ENCODE data around the gene SLA2.
"Not testable (repeated sequence)": the region's sequence is repeated elsewhere in the genome, so short reads cannot be mapped to it uniquely, and the experiment has no call there.

SLA2 gene

GRCh38 chr20:36644706-36645095 is 1.3 kb downstream of the SLA2 start:
- DNase-seq = peak; percentile 22

GRCh38 chr20:36644032-36644705 is 1.8 kb downstream of the SLA2 start:
- peak; percentile 63 for DNase-seq

- no peak for DNase-seq
Measured at GRCh38 chr20:36642136-36642535, 3.9 kb downstream of the SLA2 start.

GRCh38 chr20:36641506-36641843 is 4.5 kb downstream of the SLA2 start:
- DNase-seq = no peak

GRCh38 chr20:36638876-36639400 is 7.1 kb downstream of the SLA2 start:
- not testable (repeated sequence) for DNase-seq

- DNase-seq = no peak
Measured at GRCh38 chr20:36634342-36634741, 11.7 kb downstream of the SLA2 start.

GRCh38 chr20:36633285-36633772 is 12.7 kb downstream of the SLA2 start:
- DNase-seq = no peak

- no peak for DNase-seq
Measured at GRCh38 chr20:36632487-36633284, 13.3 kb downstream of the SLA2 start.

GRCh38 chr20:36632147-36632486 is 13.9 kb downstream of the SLA2 start:
- DNase-seq = no peak

GRCh38 chr20:36631646-36632045 is 14.3 kb downstream of the SLA2 start:
- DNase-seq = no peak

- peak; percentile 56 for DNase-seq
Measured at GRCh38 chr20:36629719-36630681, 16.0 kb downstream of the SLA2 start.

- DNase-seq = peak; percentile 42
Measured at GRCh38 chr20:36628076-36628475, 17.9 kb downstream of the SLA2 start.

- no peak for DNase-seq
Measured at GRCh38 chr20:36624944-36625324, 21.1 kb downstream of the SLA2 start.

GRCh38 chr20:36624068-36624943 is 21.7 kb downstream of the SLA2 start:
- DNase-seq = no peak

- no peak for DNase-seq
Measured at GRCh38 chr20:36623444-36623843, 22.6 kb downstream of the SLA2 start.

GRCh38 chr20:36620917-36621316 is 25.1 kb downstream of the SLA2 start:
- DNase-seq = no peak

GRCh38 chr20:36614781-36615557 is 31.0 kb downstream of the SLA2 start:
- DNase-seq = no peak

GRCh38 chr20:36613974-36614373 is 32.0 kb downstream of the SLA2 start:
- DNase-seq = no peak

- no peak for DNase-seq
Measured at GRCh38 chr20:36611625-36612024, 34.4 kb downstream of the SLA2 start.

- DNase-seq = not testable (repeated sequence)
Measured at GRCh38 chr20:36608388-36608728, 37.6 kb downstream of the SLA2 start.

Data from activated gamma-delta T cell treated with Interleukin-2 at 50 U/mL for 16 hours (primary cell).